Fibroblast of villous mesenchyme (primary cell): Measurements from ENCODE around the gene SATB1. TPM values are rescaled to one million over a fixed set of nuclear protein-coding genes. Genes with fewer than 3 reads are reported as not detected.

Source experiments
- DNase-seq: peaks from one replicate; pipeline ENCODE4 v3.0.0-alpha.2; 2010; ENCODE audit warnings: low read depth
- H3K4me3 ChIP-seq: 2 replicates; pipeline ENCODE4 v1.5.1; 2011; ENCODE audit warnings: low read depth, mild to moderate bottlenecking, low read length
- total RNA-seq: library from RNA; depleted of rRNA; stranded (reverse); fragments of >200 nt; gene quantifications from 2 replicates; pipeline ENCODE4 v1.2.3, GENCODE V29; 2012
- TF ChIP-seq, protein P1 (sequence below): IDR thresholded peaks from 2 replicates; pipeline ENCODE4 v1.5.1; 2012; ENCODE audit warnings: low read depth, mild to moderate bottlenecking, low read length; ENCODE audit not compliant: insufficient read depth

The SATB1 gene
- total RNA-seq, 1 donor = 17.7 TPM

DNA sequence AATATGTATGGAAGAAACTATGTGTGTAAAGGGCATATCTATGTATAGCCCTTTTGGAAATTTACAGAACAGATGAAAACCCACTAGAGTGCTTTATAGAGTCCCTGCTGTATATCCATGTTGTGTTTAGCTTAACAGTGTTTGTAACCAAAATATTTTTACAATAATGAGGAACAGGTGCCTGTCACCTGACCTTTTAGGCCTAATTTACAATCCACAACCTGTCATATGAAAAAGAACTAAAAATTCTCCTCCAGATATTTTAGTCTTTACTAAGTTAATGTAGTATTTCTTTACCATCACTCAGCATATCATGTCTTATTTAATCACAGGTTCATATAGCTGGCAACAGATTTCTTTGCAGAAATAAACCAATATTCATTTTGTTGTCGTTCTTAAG lies 16.4 kb upstream of the SATB1 start:
- TF ChIP-seq, protein P1, sequence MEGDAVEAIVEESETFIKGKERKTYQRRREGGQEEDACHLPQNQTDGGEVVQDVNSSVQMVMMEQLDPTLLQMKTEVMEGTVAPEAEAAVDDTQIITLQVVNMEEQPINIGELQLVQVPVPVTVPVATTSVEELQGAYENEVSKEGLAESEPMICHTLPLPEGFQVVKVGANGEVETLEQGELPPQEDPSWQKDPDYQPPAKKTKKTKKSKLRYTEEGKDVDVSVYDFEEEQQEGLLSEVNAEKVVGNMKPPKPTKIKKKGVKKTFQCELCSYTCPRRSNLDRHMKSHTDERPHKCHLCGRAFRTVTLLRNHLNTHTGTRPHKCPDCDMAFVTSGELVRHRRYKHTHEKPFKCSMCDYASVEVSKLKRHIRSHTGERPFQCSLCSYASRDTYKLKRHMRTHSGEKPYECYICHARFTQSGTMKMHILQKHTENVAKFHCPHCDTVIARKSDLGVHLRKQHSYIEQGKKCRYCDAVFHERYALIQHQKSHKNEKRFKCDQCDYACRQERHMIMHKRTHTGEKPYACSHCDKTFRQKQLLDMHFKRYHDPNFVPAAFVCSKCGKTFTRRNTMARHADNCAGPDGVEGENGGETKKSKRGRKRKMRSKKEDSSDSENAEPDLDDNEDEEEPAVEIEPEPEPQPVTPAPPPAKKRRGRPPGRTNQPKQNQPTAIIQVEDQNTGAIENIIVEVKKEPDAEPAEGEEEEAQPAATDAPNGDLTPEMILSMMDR = no peak
- DNase-seq = no peak

DNA sequence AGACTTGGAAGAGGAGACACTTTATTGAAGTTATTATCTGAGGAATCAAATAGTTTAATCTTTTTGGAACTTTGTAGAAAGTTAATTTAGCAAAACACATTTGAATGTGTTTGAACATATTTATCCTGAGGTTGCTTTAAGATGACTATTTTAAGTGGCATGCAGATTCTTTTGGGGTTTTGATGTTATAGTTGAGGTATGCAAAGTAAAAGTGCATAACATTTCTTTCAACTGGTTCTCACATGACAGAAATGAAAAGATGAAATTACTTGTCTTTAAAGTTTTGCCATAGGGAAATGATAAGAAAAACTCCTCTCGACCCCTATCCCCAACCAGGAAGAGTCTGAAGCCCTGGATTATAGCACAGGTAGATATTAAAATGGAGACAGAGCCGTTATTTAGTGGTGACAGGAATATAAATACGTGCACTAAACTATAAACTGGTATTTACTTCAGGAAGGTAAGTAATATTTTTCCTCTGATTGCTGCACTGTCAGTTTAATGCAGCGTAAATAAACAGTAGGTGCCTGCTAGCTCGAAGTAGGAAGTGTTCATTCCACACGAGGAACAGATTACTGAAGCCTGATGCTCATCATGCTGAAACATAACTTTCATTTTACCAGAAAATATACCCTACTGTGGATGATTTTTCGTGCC lies 15.1 kb upstream of the SATB1 start:
- DNase-seq = no peak
- TF ChIP-seq, protein P1 = no peak
- no peak overlapping the region for H3K4me3 ChIP-seq

More for the DNA sequence above, 16.4 kb upstream of the SATB1 start:
- H3K4me3 ChIP-seq = no peak overlapping the region

DNA sequence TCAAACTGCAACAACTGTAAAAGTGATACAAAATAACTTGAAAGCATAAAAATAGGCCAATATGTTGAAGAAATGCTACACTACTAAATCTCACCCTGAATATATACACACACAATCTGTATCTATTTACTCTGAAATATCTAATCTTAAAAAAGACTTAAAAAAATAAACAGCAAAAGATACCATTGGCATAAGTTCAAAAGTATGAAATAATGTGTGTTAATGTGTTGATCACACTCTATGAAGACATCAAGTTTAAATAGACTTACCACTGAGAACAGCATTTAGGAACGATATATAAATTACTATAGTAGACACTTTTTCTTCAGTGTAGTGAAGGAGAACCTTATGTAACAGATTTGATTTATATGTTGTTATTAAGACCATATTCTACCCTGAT lies 14.1 kb upstream of the SATB1 start:
- TF ChIP-seq, protein P1 = no peak

DNA sequence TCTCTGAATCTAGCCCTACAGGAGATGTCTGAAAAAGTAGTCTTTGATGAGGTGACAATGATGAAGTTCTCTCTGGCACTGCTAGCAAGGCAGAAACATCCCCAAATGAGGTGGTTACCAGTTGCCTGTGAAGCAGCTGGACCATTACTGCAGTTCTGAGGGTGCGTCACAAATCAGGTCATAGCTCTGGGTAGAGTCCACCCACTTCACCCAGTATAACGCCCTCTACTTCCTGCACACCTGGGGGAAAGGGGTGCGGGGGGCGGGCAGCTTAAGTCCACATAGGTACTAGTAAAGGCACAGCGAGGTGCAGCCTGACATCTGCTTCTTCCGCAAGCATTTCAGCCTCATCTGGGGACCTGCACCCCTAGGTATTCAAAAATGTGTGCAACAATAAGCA lies 13.4 kb upstream of the SATB1 start:
- no peak for DNase-seq
- no peak overlapping the region for H3K4me3 ChIP-seq
- TF ChIP-seq, protein P1 = no peak

More for the DNA sequence above, 14.1 kb upstream of the SATB1 start:
- DNase-seq = no peak
- no peak overlapping the region for H3K4me3 ChIP-seq

DNA sequence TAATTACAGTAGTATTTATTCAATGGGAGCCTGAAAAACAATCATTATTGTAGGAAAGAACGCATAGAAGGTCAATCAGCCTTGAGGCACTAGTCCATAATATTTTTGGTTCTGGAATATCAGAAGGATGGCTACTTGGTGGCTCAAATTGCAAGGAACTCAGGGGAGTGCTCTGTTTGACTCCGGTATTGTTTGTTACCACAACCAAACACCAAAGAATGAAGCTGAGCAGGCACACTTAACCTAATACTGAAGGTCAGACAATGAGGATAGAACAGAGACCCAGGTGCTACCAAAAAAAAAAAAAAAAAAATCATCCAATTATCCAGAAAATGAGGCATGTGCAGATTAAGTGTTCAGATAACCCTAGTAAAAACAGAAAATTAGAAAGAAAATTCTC lies 11.1 kb upstream of the SATB1 start:
- DNase-seq = no peak
- TF ChIP-seq, protein P1 = no peak
- no peak overlapping the region for H3K4me3 ChIP-seq

DNA sequence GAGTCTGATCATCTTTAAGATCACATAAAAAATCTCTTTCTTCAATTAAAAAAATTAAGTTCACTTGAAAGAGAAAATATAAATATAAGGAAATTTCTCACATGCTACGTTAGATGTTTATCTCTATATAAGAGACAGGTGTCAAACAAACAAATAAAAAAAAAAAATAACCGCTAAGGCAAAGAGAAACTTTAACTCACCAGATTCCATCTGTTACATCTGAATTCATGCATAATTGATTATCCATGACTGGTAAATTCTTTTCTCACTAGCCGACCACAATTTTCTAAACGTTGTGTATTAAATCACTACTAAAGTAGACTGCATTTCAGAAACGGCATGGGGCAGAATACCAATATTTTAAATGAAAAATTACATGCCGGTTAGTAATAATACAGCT lies 9.6 kb upstream of the SATB1 start:
- TF ChIP-seq, protein P1 = no peak
- H3K4me3 ChIP-seq = no peak overlapping the region
- DNase-seq = no peak

DNA sequence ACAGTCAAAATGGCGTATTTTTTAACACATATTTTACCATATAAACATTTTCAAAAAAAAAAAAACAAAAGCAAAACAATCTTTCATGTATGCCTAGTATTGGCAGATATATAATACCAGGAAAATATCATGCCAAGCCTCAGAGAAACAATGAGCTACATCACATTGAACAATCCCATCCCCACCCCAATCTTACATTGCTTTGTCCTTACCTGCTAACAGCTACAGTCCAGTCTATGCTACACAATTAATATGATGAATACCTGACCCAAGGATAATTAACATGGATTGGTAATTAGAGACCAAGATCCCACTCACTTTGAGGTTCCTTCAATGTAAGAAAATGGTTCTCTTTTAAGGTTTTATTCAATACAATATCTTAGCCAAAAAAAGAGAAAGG lies 7.6 kb upstream of the SATB1 start:
- TF ChIP-seq, protein P1 = no peak
- H3K4me3 ChIP-seq = no peak overlapping the region
- DNase-seq = no peak
